SIG-M5 treated with dmso at 0.1 percent for 504 hours (cell line): Measurements from ENCODE around the gene GAGE12D.
"Not testable (repeated sequence)": the region's sequence is repeated elsewhere in the genome, so short reads cannot be mapped to it uniquely, and the experiment has no call there.

ENCODE experiments used
- DNase-seq: peaks from one replicate; lab custom pipeline; 2025; ENCODE audit not compliant: unreplicated experiment; lab: John Stamatoyannopoulos, UW

Gene GAGE12D

GRCh38 chrX:49541433-49541832, at the start of gene GAGE12D:
Gene GAGE12D (plus strand): TSS chrX:49541733. CDS start chrX:49542888, 1,155 bp downstream.
- not testable (repeated sequence) for DNase-seq

GRCh38 chrX:49531877-49532276, 9.7 kb upstream of the GAGE12D start, which contains the start of gene GAGE12C:
Gene GAGE12C (plus strand): TSS chrX:49532177. CDS start chrX:49533332, 1,155 bp downstream.
- not testable (repeated sequence) for DNase-seq

DNA sequence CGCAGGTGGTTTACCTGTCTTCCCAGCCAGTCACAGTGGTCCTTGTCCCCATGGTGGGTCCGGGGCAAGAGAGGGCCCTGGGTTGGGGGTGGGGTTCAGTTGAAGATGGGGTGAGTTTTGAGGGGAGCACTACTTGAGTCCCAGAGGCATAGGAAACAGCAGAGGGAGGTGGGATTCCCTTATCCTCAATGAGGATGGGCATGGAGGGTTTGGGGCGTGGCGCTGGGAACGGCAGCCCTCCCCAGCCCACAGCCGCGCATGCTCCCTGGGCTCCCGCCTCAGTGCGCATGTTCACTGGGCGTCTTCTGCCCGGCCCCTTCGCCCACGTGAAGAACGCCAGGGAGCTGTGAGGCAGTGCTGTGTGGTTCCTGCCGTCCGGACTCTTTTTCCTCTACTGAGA, 9.5 kb downstream of the GAGE12D start, which contains the start of gene GAGE12E:
Gene GAGE12E, plus strand, starts transcription at position 301 of the 400 bp plus-strand sequence. CDS start 1,155 bp downstream, outside the sequence.
- not testable (repeated sequence) for DNase-seq

GRCh38 chrX:49560542-49560941, 19.0 kb downstream of the GAGE12D start, which contains the start of gene GAGE12F:
Gene GAGE12F (plus strand): TSS chrX:49560842. CDS start chrX:49561997, 1,155 bp downstream.
- not testable (repeated sequence) for DNase-seq

GRCh38 chrX:49568728-49569127, 27.2 kb downstream of the GAGE12D start:
- DNase-seq: not testable (repeated sequence)

GRCh38 chrX:49569152-49569551, 27.6 kb downstream of the GAGE12D start:
- not testable (repeated sequence) for DNase-seq

- DNase-seq: not testable (repeated sequence)
These were observed 28.6 kb downstream of the GAGE12D start, which contains the start of gene GAGE12G for GRCh38 chrX:49570100-49570499. Gene GAGE12G (plus strand): TSS chrX:49570400. CDS start chrX:49571555, 1,155 bp downstream.

DNA sequence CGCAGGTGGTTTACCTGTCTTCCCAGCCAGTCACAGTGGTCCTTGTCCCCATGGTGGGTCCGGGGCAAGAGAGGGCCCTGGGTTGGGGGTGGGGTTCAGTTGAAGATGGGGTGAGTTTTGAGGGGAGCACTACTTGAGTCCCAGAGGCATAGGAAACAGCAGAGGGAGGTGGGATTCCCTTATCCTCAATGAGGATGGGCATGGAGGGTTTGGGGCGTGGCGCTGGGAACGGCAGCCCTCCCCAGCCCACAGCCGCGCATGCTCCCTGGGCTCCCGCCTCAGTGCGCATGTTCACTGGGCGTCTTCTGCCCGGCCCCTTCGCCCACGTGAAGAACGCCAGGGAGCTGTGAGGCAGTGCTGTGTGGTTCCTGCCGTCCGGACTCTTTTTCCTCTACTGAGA, 38.1 kb downstream of the GAGE12D start, which contains the start of gene GAGE12H:
Gene GAGE12H, plus strand, starts transcription at position 301 of the 400 bp plus-strand sequence. CDS start 1,155 bp downstream, outside the sequence.
- DNase-seq: not testable (repeated sequence)

DNA sequence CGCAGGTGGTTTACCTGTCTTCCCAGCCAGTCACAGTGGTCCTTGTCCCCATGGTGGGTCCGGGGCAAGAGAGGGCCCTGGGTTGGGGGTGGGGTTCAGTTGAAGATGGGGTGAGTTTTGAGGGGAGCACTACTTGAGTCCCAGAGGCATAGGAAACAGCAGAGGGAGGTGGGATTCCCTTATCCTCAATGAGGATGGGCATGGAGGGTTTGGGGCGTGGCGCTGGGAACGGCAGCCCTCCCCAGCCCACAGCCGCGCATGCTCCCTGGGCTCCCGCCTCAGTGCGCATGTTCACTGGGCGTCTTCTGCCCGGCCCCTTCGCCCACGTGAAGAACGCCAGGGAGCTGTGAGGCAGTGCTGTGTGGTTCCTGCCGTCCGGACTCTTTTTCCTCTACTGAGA, 47.7 kb downstream of the GAGE12D start, which contains the start of gene GAGE2A:
Gene GAGE2A, plus strand, starts transcription at position 301 of the 400 bp plus-strand sequence. CDS start 1,155 bp downstream, outside the sequence.
- DNase-seq: not testable (repeated sequence)

- DNase-seq: not testable (repeated sequence)
These were observed 48.4 kb downstream of the GAGE12D start for GRCh38 chrX:49589769-49590478.

- DNase-seq: not testable (repeated sequence)
These were observed 49.0 kb downstream of the GAGE12D start for GRCh38 chrX:49590488-49590887.
